ENCODE results near the gene PILRA. TPM values are rescaled to one million over a fixed set of nuclear protein-coding genes. Genes with fewer than 3 reads are reported as not detected.
A peak's percentile ranks its signal among the peaks of the same experiment; 100 is the strongest.

PILRA gene
- total RNA-seq, 4 donors from 2014 or later, result 10.9 to 27.3 (median 15.8) TPM

DNA sequence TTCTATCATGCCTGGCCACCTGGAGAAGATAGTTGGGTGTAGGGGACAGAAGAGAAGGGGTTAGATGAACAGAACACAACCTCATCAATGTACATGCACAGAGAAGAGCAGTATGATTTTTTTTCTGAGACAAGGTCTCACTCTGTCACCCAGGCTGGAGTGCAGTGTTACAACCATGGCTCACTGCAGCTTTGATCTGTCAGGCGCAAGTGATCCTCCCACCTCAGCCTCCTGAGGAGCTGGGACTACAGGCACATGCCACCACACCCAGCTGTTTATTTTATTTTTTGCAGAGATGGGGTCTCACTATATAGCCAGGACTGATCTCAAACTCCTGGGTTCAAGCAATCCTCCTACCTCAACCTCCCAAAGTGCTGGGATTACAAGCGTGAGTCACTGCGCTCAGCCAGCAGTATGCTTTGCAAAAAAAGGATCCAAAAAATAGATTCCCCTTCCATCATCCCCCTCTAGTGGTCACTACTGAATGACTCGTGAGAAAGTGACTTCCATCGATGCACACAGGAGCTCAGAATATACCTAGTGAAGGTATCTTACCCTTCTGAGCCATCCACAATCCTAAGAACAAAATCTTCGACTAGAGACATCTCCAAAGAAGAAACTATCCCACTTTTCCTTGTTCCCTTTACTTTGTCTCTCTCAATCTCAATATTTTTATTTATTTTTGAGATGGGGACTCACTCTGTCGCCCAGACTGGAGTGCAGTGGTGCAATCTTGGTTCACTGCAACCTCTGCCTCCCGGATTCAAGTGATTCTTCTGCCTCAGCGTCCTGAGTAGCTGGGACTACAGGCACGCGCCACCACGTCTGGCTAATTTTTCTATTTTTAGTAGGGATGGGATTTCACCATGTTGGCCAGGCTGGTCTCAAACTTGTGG is 34.2 kb downstream of the PILRA start:
- DNase-seq (ENCODE audit: low spot score in 2 of 2), result peak in 1 of 2 donors; percentile 64
- 55 to 58% methylated on average over 12 of the region's 12 CpGs for WGBS, 2 donors
- H3K9me3 ChIP-seq, result no peaks in the 10 kb centered on the region
- TF ChIP-seq POLR2A (IDR thresholded peaks at IDR 0.05) (no peak), CTCF (IDR thresholded peaks at IDR 0.05) (peak; percentile 42 to 65 (median 55))
- H3K4me3 ChIP-seq, result no peak overlapping the region
- peaks cover 0 to 38% (median 0%) of the 10 kb centered on the region in 3 donors for H3K36me3 ChIP-seq
- H3K27me3 ChIP-seq, result no peaks in the 10 kb centered on the region
- H3K4me1 ChIP-seq, result no peaks in the 10 kb centered on the region
- no peak overlapping the region for H3K27ac ChIP-seq

GRCh38 chr7:100411101-100411500 is 37.8 kb downstream of the PILRA start:
- no peak for DNase-seq (ENCODE audit: low spot score in 2 of 2)
- H3K36me3 ChIP-seq, result peaks cover 0 to 18% (median 0%) of the 10 kb centered on the region in 3 donors
- no peaks in the 10 kb centered on the region for H3K27me3 ChIP-seq
- H3K4me3 ChIP-seq, result no peak overlapping the region
- no peaks in the 10 kb centered on the region for H3K4me1 ChIP-seq
- TF ChIP-seq EP300 (IDR thresholded peaks at IDR 0.05) (no peak), POLR2A (IDR thresholded peaks at IDR 0.05) (no peak), CTCF (IDR thresholded peaks at IDR 0.05) (no peak)
- WGBS, 2 donors, result 95% methylated on average over 6 of the region's 6 CpGs
- no peaks in the 10 kb centered on the region for H3K9me3 ChIP-seq
- no peak overlapping the region for H3K27ac ChIP-seq

DNA sequence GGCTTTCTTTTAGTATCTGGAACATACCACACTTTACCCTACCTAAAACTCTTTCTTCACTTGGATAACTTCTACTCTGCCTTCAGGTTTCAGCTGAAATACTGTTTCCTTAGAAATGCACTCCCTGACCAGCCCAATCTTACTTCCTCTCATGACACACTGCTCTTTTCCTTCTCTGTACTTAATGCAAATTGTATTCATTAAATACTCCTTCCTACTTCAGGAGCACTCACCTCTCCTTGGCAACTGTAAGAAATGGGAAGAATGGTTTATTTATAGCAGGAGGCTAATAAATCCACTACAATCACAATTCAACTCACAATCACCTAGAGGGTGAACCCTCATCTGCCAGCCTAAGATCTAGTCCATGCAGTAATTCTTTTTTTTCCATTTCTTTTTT is 40.1 kb downstream of the PILRA start:
- Histone ChIP-seq H3K36me3 (peaks cover 0 to 15% (median 0%) of the 10 kb centered on the region in 3 donors), H3K27me3 (no peaks in the 10 kb centered on the region), H3K4me3 (no peak overlapping the region), H3K9me3 (no peaks in the 10 kb centered on the region), H3K27ac (no peak overlapping the region), H3K4me1 (no peaks in the 10 kb centered on the region)
- DNase-seq (ENCODE audit: low spot score in 2 of 2), result no peak
- TF ChIP-seq POLR2A (IDR thresholded peaks at IDR 0.05) (no peak), EP300 (IDR thresholded peaks at IDR 0.05) (no peak)

DNA sequence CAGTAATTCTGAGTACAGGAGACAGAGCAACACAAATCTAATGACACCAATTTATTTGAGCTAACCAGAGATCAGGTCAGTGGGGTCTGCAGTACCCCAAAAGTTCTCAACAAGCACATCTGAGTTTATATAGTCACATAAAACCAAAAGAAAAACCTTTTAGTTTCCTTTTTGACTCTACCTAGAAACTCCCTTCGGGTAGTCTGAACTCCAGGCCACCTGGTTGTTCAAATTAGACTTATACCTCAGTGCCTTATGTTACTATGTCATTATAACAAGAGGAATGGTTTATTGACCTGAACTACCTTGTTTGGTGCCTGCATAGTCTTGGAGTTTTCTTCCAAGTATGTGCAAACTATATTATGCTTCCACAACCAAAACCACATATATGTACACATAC is 40.6 kb downstream of the PILRA start:
- TF ChIP-seq CTCF (IDR thresholded peaks at IDR 0.05), result no peak
- TF ChIP-seq POLR2A (IDR thresholded peaks at IDR 0.05), result no peak
- no peak for TF ChIP-seq EP300 (IDR thresholded peaks at IDR 0.05)
- Histone ChIP-seq H3K27ac (no peak overlapping the region), H3K9me3 (no peaks in the 10 kb centered on the region), H3K4me3 (no peak overlapping the region), H3K36me3 (peaks cover 0 to 10% (median 0%) of the 10 kb centered on the region in 3 donors), H3K27me3 (no peaks in the 10 kb centered on the region), H3K4me1 (no peaks in the 10 kb centered on the region)
- 81 to 95% methylated on average over 1 of the region's 1 CpG for WGBS, 2 donors
- no peak for DNase-seq (ENCODE audit: low spot score in 2 of 2)

DNA sequence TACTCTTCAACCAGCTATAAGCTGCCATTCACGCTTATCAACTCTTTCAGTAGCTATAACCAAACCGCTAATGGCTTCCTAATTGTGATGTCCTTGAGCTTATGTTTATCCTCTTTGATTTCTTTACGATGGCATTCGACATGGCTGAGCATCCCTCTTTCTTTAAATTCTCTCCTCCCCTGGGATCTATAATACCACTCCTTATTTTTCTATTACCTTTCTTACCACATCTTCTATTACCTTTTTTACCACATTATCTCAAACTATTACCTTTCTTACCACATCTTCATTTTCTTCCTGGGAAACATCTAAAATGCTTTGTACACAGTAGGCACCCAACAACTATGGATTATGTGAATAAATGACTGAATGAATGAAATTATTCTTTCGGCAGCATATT is 42.2 kb downstream of the PILRA start:
- WGBS, 2 donors, result 92% methylated on average over 5 of the region's 5 CpGs
- DNase-seq (ENCODE audit: low spot score in 2 of 2), result no peak
- Histone ChIP-seq H3K4me3 (no peak overlapping the region), H3K9me3 (no peaks in the 10 kb centered on the region), H3K27me3 (no peaks in the 10 kb centered on the region), H3K36me3 (peaks cover 0 to 8% (median 0%) of the 10 kb centered on the region in 3 donors), H3K27ac (no peak overlapping the region), H3K4me1 (no peaks in the 10 kb centered on the region)
- TF ChIP-seq CTCF (IDR thresholded peaks at IDR 0.05) (no peak), EP300 (IDR thresholded peaks at IDR 0.05) (no peak), POLR2A (IDR thresholded peaks at IDR 0.05) (no peak)

Measured in tibial nerve (tissue), 4 donors.